IMR-90 (cell line): Measurements from ENCODE around the gene NKRF. TPM values are rescaled to one million over a fixed set of nuclear protein-coding genes. Genes with fewer than 3 reads are reported as not detected.
A peak's percentile ranks its signal among the peaks of the same experiment; 100 is the strongest.

Source experiments
- ATAC-seq: fragments of 200-7000 bp; cut with Tn5 transposase; 2 replicates; pipeline ENCODE4 v1.9.1; 2020; ENCODE audit warnings: low read depth, mild to moderate bottlenecking, moderate library complexity
- BruUV-seq: library from RNA; stranded (reverse); fragments of 400-500 nt; replicated peaks from 2 replicates; lab custom pipeline; 2021; lab: Mats Ljungman, UMichigan
- CTCF ChIA-PET: fragments of 300-600 bp; formaldehyde crosslinking; extraction: SDS; loops from one replicate; lab custom pipeline; 2021; ENCODE audit warnings: antibody characterized with exemption; lab: Yijun Ruan, JAX
- POLR2A ChIA-PET: fragments of 300-600 bp; sonication (Branson Sonifier 250); formaldehyde crosslinking; loops from one replicate; lab custom pipeline; 2022; ENCODE audit warnings: antibody characterized with exemption; ENCODE audit not compliant: unreplicated experiment; lab: Charles Lee
- DNase-seq: peaks from one replicate; pipeline ENCODE4 v3.0.0; 2013
- H2AFZ ChIP-seq: replicated peaks from 2 replicates; pipeline ENCODE3; 2013; ENCODE audit warnings: low read length, mild to moderate bottlenecking; ENCODE audit not compliant: poor library complexity
- H2AK5ac ChIP-seq: 2 replicates; pipeline ENCODE4 v1.6.1; 2013; ENCODE audit warnings: low read depth, low read length, inconsistent platforms
- H2AK9ac ChIP-seq: replicated peaks from 2 replicates; pipeline ENCODE3; 2013; ENCODE audit warnings: mild to moderate bottlenecking, low read depth, low read length, moderate library complexity; ENCODE audit not compliant: poor library complexity
- H2BK120ac ChIP-seq: 2 replicates; pipeline ENCODE4 v1.6.1; 2013; ENCODE audit warnings: low read depth, low read length, inconsistent platforms
- H2BK15ac ChIP-seq: 3 replicates; pipeline ENCODE4 v1.6.1; 2013; ENCODE audit warnings: low read depth, low read length, inconsistent platforms
- H2BK20ac ChIP-seq: 2 replicates; pipeline ENCODE4 v1.6.1; 2013; ENCODE audit warnings: low read depth, mild to moderate bottlenecking, inconsistent platforms, low read length, moderate library complexity
- H2BK5ac ChIP-seq: 2 replicates; pipeline ENCODE4 v1.6.1; 2013; ENCODE audit warnings: mild to moderate bottlenecking, low read depth, low read length, inconsistent platforms; ENCODE audit not compliant: poor library complexity, severe bottlenecking
- H3K14ac ChIP-seq: replicated peaks from 2 replicates; pipeline ENCODE4 v1.6.1; 2013; ENCODE audit warnings: low read depth, low read length, inconsistent platforms
- H3K18ac ChIP-seq: 2 replicates; pipeline ENCODE4 v1.6.1; 2013; ENCODE audit warnings: low read depth, low read length, control low read depth
- H3K23ac ChIP-seq: 2 replicates; pipeline ENCODE4 v1.6.1; 2013; ENCODE audit warnings: low read depth, low read length, inconsistent platforms
- H3K27ac ChIP-seq: 2 replicates; pipeline ENCODE4 v1.5.1; 2013; ENCODE audit warnings: mild to moderate bottlenecking, control low read depth, low read length; ENCODE audit not compliant: insufficient read depth
- H3K27me3 ChIP-seq: 2 replicates; pipeline ENCODE4 v1.6.1; 2013; ENCODE audit warnings: low read length; ENCODE audit not compliant: control insufficient read depth, insufficient read depth
- H3K36me3 ChIP-seq: 2 replicates; pipeline ENCODE4 v1.6.1; 2013; ENCODE audit warnings: low read length, mixed read lengths; ENCODE audit not compliant: control insufficient read depth, insufficient read depth
- H3K4ac ChIP-seq: 2 replicates; pipeline ENCODE4 v1.6.1; 2013; ENCODE audit warnings: low read depth, low read length, inconsistent platforms
- H3K4me1 ChIP-seq: 2 replicates; pipeline ENCODE4 v1.6.1; 2013; ENCODE audit warnings: low read length, mixed read lengths; ENCODE audit not compliant: control insufficient read depth, insufficient read depth
- H3K4me2 ChIP-seq: 2 replicates; pipeline ENCODE4 v1.6.1; 2013; ENCODE audit warnings: low read depth, mild to moderate bottlenecking, control low read depth, low read length, moderate library complexity
- H3K4me3 ChIP-seq: 2 replicates; pipeline ENCODE4 v1.5.1; 2013; ENCODE audit warnings: low read depth, mild to moderate bottlenecking, control low read depth, low read length, moderate library complexity; ENCODE audit not compliant: insufficient read depth
- H3K56ac ChIP-seq: 2 replicates; pipeline ENCODE4 v1.6.1; 2013; ENCODE audit warnings: low read length, inconsistent platforms; ENCODE audit not compliant: insufficient read depth; ENCODE audit errors: extremely low read depth
- H3K79me1 ChIP-seq, 2 experiments: 2 replicates each; pipeline ENCODE4 v1.6.1; 2013; ENCODE audit warnings: low read length in 2 of 2, inconsistent platforms in 1 of 2, low read depth in 1 of 2
- H3K9ac ChIP-seq: 2 replicates; pipeline ENCODE4 v1.6.1; 2013; ENCODE audit warnings: low read depth, low read length, control low read depth
- H3K9me1 ChIP-seq: 2 replicates; pipeline ENCODE4 v1.6.1; 2013; ENCODE audit warnings: low read length, inconsistent platforms; ENCODE audit not compliant: insufficient read depth
- H3K9me3 ChIP-seq: 2 replicates; pipeline ENCODE4 v1.6.1; 2013; ENCODE audit warnings: low read length; ENCODE audit not compliant: control insufficient read depth, insufficient read depth
- H4K20me1 ChIP-seq: 2 replicates; pipeline ENCODE4 v1.6.1; 2013; ENCODE audit warnings: low read length, inconsistent platforms; ENCODE audit not compliant: insufficient read depth
- H4K5ac ChIP-seq: 2 replicates; pipeline ENCODE4 v1.6.1; 2013; ENCODE audit warnings: mild to moderate bottlenecking, low read depth, low read length, control low read depth
- H4K8ac ChIP-seq, 2 experiments: 2 replicates each; pipeline ENCODE4 v1.6.1; 2013; ENCODE audit warnings: low read depth in 2 of 2, low read length in 2 of 2, control low read depth in 1 of 2, inconsistent platforms in 1 of 2
- H4K91ac ChIP-seq: 2 replicates; pipeline ENCODE4 v1.6.1; 2013; ENCODE audit warnings: low read depth, low read length, inconsistent platforms; ENCODE audit not compliant: insufficient read depth
- BHLHE40 ChIP-seq: fragments of 150-350 bp; IDR thresholded peaks from 2 replicates; pipeline ENCODE4 v1.6.1; 2016; ENCODE audit warnings: mild to moderate bottlenecking, low read depth, low read length
- CEBPB ChIP-seq: IDR thresholded peaks from 2 replicates; pipeline ENCODE4 v1.6.1; 2012; ENCODE audit warnings: low read depth, low read length, improper control_type of control experiment
- CHD1 ChIP-seq: IDR thresholded peaks from 2 replicates; pipeline ENCODE4 v1.6.1; 2012; ENCODE audit warnings: low read depth, low read length, improper control_type of control experiment
- CTCF ChIP-seq: conservative IDR thresholded peaks from 2 replicates; pipeline ENCODE4 v1.5.1; 2012; ENCODE audit warnings: mild to moderate bottlenecking, low read depth, low read length, improper control_type of control experiment
- FOS ChIP-seq: fragments of 150-350 bp; IDR thresholded peaks from 2 replicates; pipeline ENCODE4 v1.6.1; 2016; ENCODE audit warnings: low read depth, low read length
- MAFK ChIP-seq: IDR thresholded peaks from 2 replicates; pipeline ENCODE4 v1.6.1; 2012; ENCODE audit warnings: low read depth, low read length, improper control_type of control experiment
- MXI1 ChIP-seq: IDR thresholded peaks from 2 replicates; pipeline ENCODE4 v1.6.1; 2012; ENCODE audit warnings: low read depth, mild to moderate bottlenecking, low read length, moderate library complexity, borderline replicate concordance
- NFE2L2 ChIP-seq: fragments of 150-350 bp; IDR thresholded peaks from 2 replicates; pipeline ENCODE4 v1.6.1; 2016; ENCODE audit warnings: low read depth, mild to moderate bottlenecking, low read length
- POLR2A ChIP-seq: IDR thresholded peaks from 2 replicates; pipeline ENCODE4 v1.6.1; 2012; ENCODE audit warnings: mild to moderate bottlenecking, low read depth, low read length
- RAD21 ChIP-seq: IDR thresholded peaks from 2 replicates; pipeline ENCODE4 v1.6.1; 2012; ENCODE audit warnings: low read length, improper control_type of control experiment
- RCOR1 ChIP-seq: IDR thresholded peaks from 2 replicates; pipeline ENCODE4 v1.6.1; 2012; ENCODE audit warnings: mild to moderate bottlenecking, low read length, improper control_type of control experiment; ENCODE audit not compliant: insufficient replicate concordance
- RFX5 ChIP-seq: IDR thresholded peaks from 2 replicates; pipeline ENCODE4 v1.8.0; 2012; ENCODE audit warnings: low read depth, mild to moderate bottlenecking, low read length, moderate library complexity
- SMC3 ChIP-seq: fragments of 150-350 bp; IDR thresholded peaks from 2 replicates; pipeline ENCODE4 v1.6.1; 2016; ENCODE audit warnings: low read depth, mild to moderate bottlenecking, antibody characterized with exemption, low read length, moderate library complexity
- USF2 ChIP-seq: fragments of 150-350 bp; IDR thresholded peaks from 2 replicates; pipeline ENCODE4 v1.6.1; 2017; ENCODE audit warnings: mild to moderate bottlenecking, antibody characterized with exemption, low read length, low read depth
- WGBS, 2 experiments: methylation state at CpG; one replicate each; pipeline versions ENCODE4 v1.1.5 to v1.1.7; 2013; ENCODE audit warnings: missing lambda C conversion rate in 2 of 2; ENCODE audit not compliant: insufficient read length in 1 of 2; ENCODE audit errors: extremely low coverage in 2 of 2; 5-methylcytosine and 5-hydroxymethylcytosine counted together
- dilution Hi-C: fragments of 300-500 bp; cut with HindIII; formaldehyde crosslinking; loops from one replicate; pipeline ENCODE4 v1.14.3; 2018; ENCODE audit warnings: low sequenced_read_pairs; ENCODE audit not compliant: unreplicated experiment
- in situ Hi-C: fragments of 300-500 bp; cut with MboI; formaldehyde crosslinking; loops from 3 replicates; pipeline ENCODE4 v1.14.3; 2019; ENCODE audit warnings: low sequenced_read_pairs, inconsistent platforms, mixed read lengths
- intact Hi-C: fragments of 100-400 bp; cut with micrococcal nuclease; formaldehyde crosslinking; loops from 2 replicates; pipeline ENCODE4 v1.10.0; 2022
- polyA plus RNA-seq, 3 experiments: library from polyadenylated mRNA; depleted of rRNA; stranded (reverse); fragments of >200 nt; gene quantifications; 2 replicates each; pipeline ENCODE4 v1.2.3, GENCODE V29; 2012; ENCODE audit warnings: low replicate concordance in 1 of 3
- total RNA-seq: library from RNA; depleted of rRNA; stranded (reverse); fragments of >200 nt; gene quantifications from 2 replicates; pipeline ENCODE4 v1.2.3, GENCODE V29; 2012
- TF ChIP-seq, protein P1 (sequence below): fragments of 150-350 bp; IDR thresholded peaks from 2 replicates; pipeline ENCODE4 v1.6.1; 2016; ENCODE audit warnings: low read depth, mild to moderate bottlenecking, low read length, moderate library complexity, borderline replicate concordance

The NKRF gene
- total and polyA plus RNA-seq, 2 of the 4 experiments (the other 2 are of a cell fraction) = 2.2 to 4.1 TPM

- dilution Hi-C loops (no loop called here), in situ Hi-C loops (no loop called here), intact Hi-C loops (no loop called here)
- Histone ChIP-seq H3K27ac (no peak overlapping the region), H3K36me3 (peaks cover 2% of the 10 kb centered on the region; the same call in 1 of the 2 replicates), H2AK9ac (no peak overlapping the region), H2BK120ac (no peak overlapping the region), H3K4me3 (no peak overlapping the region), H3K4ac (no peak overlapping the region), H2BK15ac (no peak overlapping the region), H3K14ac (no peak overlapping the region), H3K4me2 (no peak overlapping the region), H3K18ac (no peak overlapping the region), H3K4me1 (no peaks in the 10 kb centered on the region), H4K91ac (no peak overlapping the region), H3K9me1 (no peaks in the 10 kb centered on the region), H3K56ac (no peak overlapping the region), H3K9ac (no peak overlapping the region), H3K79me1 (no peaks in the 10 kb centered on the region), H3K9me3 (no peaks in the 10 kb centered on the region), H2AFZ (no peak overlapping the region), H2AK5ac (no peak overlapping the region), H4K5ac (no peak overlapping the region), H3K23ac (no peak overlapping the region), H2BK5ac (no peak overlapping the region), H4K20me1 (no peaks in the 10 kb centered on the region), H2BK20ac (no peak overlapping the region), H3K27me3 (no peaks in the 10 kb centered on the region), H4K8ac (no peak overlapping the region)
- ChIA-PET CTCF (interaction anchor here (0.6 to 0.9 kb wide), 2 partner anchors 13 to 18 kb away, joined by 3 to 4 read pairs; no protein-coding TSS in a partner anchor), POLR2A (no interaction called here)
- no TSS peak for BruUV-seq
- WGBS, 2 experiments = no CpG with 5 or more reads among the region's 9 CpGs
- TF ChIP-seq CHD1 (no peak), NFE2L2 (no peak), FOS (no peak), RCOR1 (no peak), RFX5 (no peak), CTCF (no peak), SMC3 (no peak), POLR2A (no peak), CEBPB (no peak), MAFK (no peak), USF2 (no peak), MXI1 (no peak), BHLHE40 (no peak), RAD21 (no peak)
- TF ChIP-seq, protein P1, sequence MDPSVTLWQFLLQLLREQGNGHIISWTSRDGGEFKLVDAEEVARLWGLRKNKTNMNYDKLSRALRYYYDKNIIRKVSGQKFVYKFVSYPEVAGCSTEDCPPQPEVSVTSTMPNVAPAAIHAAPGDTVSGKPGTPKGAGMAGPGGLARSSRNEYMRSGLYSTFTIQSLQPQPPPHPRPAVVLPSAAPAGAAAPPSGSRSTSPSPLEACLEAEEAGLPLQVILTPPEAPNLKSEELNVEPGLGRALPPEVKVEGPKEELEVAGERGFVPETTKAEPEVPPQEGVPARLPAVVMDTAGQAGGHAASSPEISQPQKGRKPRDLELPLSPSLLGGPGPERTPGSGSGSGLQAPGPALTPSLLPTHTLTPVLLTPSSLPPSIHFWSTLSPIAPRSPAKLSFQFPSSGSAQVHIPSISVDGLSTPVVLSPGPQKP = no peak
- DNase-seq = peak; percentile 79
- ATAC-seq = peak; percentile 75
Measured at GRCh38 chrX:119622356-119623232, 16.4 kb upstream of the NKRF start.
